Dendritic cell treated with granulocyte-macrophage colony-stimulating factor and Interleukin-4, amounts not matched to agents 40 ng/mL and 50 ng/mL, for 4 days (primary cell): ENCODE data around the gene TMEM121B.

Experiments used
- H3K27ac Mint-ChIP-seq: one replicate; pipeline ENCODE4 v1.8.0; 2022; ENCODE audit warnings: mild to moderate bottlenecking, mixed read lengths
- H3K27me3 Mint-ChIP-seq: one replicate; pipeline ENCODE4 v1.8.0; 2022; ENCODE audit warnings: mild to moderate bottlenecking, mixed read lengths
- H3K36me3 Mint-ChIP-seq: one replicate; pipeline ENCODE4 v1.8.0; 2022; ENCODE audit warnings: low read depth, mixed read lengths
- H3K4me1 Mint-ChIP-seq: one replicate; pipeline ENCODE4 v1.8.0; 2022; ENCODE audit warnings: low read depth, mixed read lengths
- H3K4me3 Mint-ChIP-seq: one replicate; pipeline ENCODE4 v1.8.0; 2022; ENCODE audit warnings: mild to moderate bottlenecking, moderate library complexity, mixed read lengths
- H3K9me3 Mint-ChIP-seq: one replicate; pipeline ENCODE4 v1.8.0; 2022; ENCODE audit warnings: mixed read lengths
- intact Hi-C: fragments of 100-400 bp; cut with micrococcal nuclease; formaldehyde crosslinking; loops from one replicate; pipeline ENCODE4 v1.15.0; 2022

TMEM121B gene

GRCh38 chr22:17086296-17086695 lies 34.9 kb downstream of the TMEM121B start:
- intact Hi-C loops, result loop anchor here (2.0 to 5.0 kb wide), 2 partner anchors 19 to 36 kb away; partner anchors contain the start of gene TMEM121B
- Mint-ChIP-seq H3K9me3 (no peaks in the 10 kb centered on the region), H3K36me3 (peaks cover 41% of the 10 kb centered on the region), H3K27me3 (no peaks in the 10 kb centered on the region), H3K4me1 (peaks cover 62% of the 10 kb centered on the region), H3K4me3 (peak overlapping the region; percentile 96), H3K27ac (peak overlapping the region; percentile 97)

GRCh38 chr22:17085277-17086181 lies 35.6 kb downstream of the TMEM121B start:
- Mint-ChIP-seq H3K27ac (peak overlapping the region; percentile 97), H3K9me3 (no peaks in the 10 kb centered on the region), H3K4me3 (peak overlapping the region; percentile 96), H3K36me3 (peaks cover 35% of the 10 kb centered on the region), H3K4me1 (peaks cover 54% of the 10 kb centered on the region), H3K27me3 (no peaks in the 10 kb centered on the region)
- intact Hi-C loops, result loop anchor here (2.0 to 5.0 kb wide), 4 partner anchors 19 to 85 kb away; partner anchors contain the start of genes HDHD5 and TMEM121B

- Mint-ChIP-seq H3K27me3 (no peaks in the 10 kb centered on the region), H3K4me3 (peak within 1 kb of the TSS; percentile 96), H3K36me3 (peaks cover 33% of the 10 kb centered on the region), H3K4me1 (peaks cover 46% of the 10 kb centered on the region), H3K9me3 (no peaks in the 10 kb centered on the region), H3K27ac (peak within 1 kb of the TSS; percentile 97)
- intact Hi-C loops, result loop anchor here (1.0 to 5.0 kb wide), 4 partner anchors 9 to 86 kb away; partner anchors contain the start of genes HDHD5 and TMEM121B
These were observed 36.4 kb downstream of the TMEM121B start, which contains the start of gene IL17RA for GRCh38 chr22:17084554-17085276. Gene IL17RA, plus strand, starts transcription at chr22:17085000. Its CDS starts 92 bp downstream, at chr22:17085092.

- H3K4me3 Mint-ChIP-seq, result peak overlapping the region; percentile 96
- H3K9me3 Mint-ChIP-seq, result no peaks in the 10 kb centered on the region
- intact Hi-C loops, result loop anchor here (1.0 to 2.0 kb wide), 3 partner anchors 9 to 87 kb away; partner anchors contain the start of gene HDHD5
- peak overlapping the region; percentile 97 for H3K27ac Mint-ChIP-seq
- H3K36me3 Mint-ChIP-seq, result peaks cover 29% of the 10 kb centered on the region
- H3K4me1 Mint-ChIP-seq, result peaks cover 38% of the 10 kb centered on the region
- no peaks in the 10 kb centered on the region for H3K27me3 Mint-ChIP-seq
These were observed 37.2 kb downstream of the TMEM121B start for GRCh38 chr22:17083811-17084441.

GRCh38 chr22:17083255-17083654 lies 37.9 kb downstream of the TMEM121B start:
- H3K36me3 Mint-ChIP-seq, result peaks cover 29% of the 10 kb centered on the region
- peaks cover 37% of the 10 kb centered on the region for H3K4me1 Mint-ChIP-seq

GRCh38 chr22:17079572-17079971 lies 41.6 kb downstream of the TMEM121B start:
- Mint-ChIP-seq H3K36me3 (peaks cover 2% of the 10 kb centered on the region), H3K9me3 (no peaks in the 10 kb centered on the region), H3K27me3 (no peaks in the 10 kb centered on the region), H3K4me3 (no peak overlapping the region), H3K27ac (peak overlapping the region; percentile 11), H3K4me1 (peaks cover 31% of the 10 kb centered on the region)
- intact Hi-C loops, result no loop called here

More at GRCh38 chr22:17083255-17083654, 37.9 kb downstream of the TMEM121B start:
- intact Hi-C loops, result no loop called here
- peak overlapping the region; percentile 97 for H3K27ac Mint-ChIP-seq
- no peaks in the 10 kb centered on the region for H3K27me3 Mint-ChIP-seq
- peak overlapping the region; percentile 96 for H3K4me3 Mint-ChIP-seq
- no peaks in the 10 kb centered on the region for H3K9me3 Mint-ChIP-seq

- no peaks in the 10 kb centered on the region for H3K27me3 Mint-ChIP-seq
- H3K4me3 Mint-ChIP-seq, result no peak overlapping the region
- H3K36me3 Mint-ChIP-seq, result no peaks in the 10 kb centered on the region
- H3K9me3 Mint-ChIP-seq, result no peaks in the 10 kb centered on the region
- H3K27ac Mint-ChIP-seq, result peak overlapping the region; percentile 61
- H3K4me1 Mint-ChIP-seq, result peaks cover 18% of the 10 kb centered on the region
- intact Hi-C loops, result no loop called here
These were observed 43.9 kb downstream of the TMEM121B start for GRCh38 chr22:17077255-17077654.

- Mint-ChIP-seq H3K27ac (no peak overlapping the region), H3K9me3 (no peaks in the 10 kb centered on the region), H3K36me3 (no peaks in the 10 kb centered on the region)
These were observed 46.5 kb downstream of the TMEM121B start for GRCh38 chr22:17074648-17075002.

GRCh38 chr22:17072877-17073276 lies 48.3 kb downstream of the TMEM121B start:
- Mint-ChIP-seq H3K36me3 (no peaks in the 10 kb centered on the region), H3K27ac (no peak overlapping the region), H3K27me3 (peaks cover 2% of the 10 kb centered on the region), H3K4me3 (no peak overlapping the region), H3K9me3 (no peaks in the 10 kb centered on the region), H3K4me1 (peaks cover 18% of the 10 kb centered on the region)
- intact Hi-C loops, result no loop called here

More at GRCh38 chr22:17074648-17075002, 46.5 kb downstream of the TMEM121B start:
- intact Hi-C loops, result loop anchor here (1.0 kb wide), 3 partner anchors 10 to 427 kb away; partner anchors contain the start of gene IL17RA
- H3K27me3 Mint-ChIP-seq, result peaks cover 2% of the 10 kb centered on the region
- H3K4me1 Mint-ChIP-seq, result peaks cover 18% of the 10 kb centered on the region
- no peak overlapping the region for H3K4me3 Mint-ChIP-seq
